ENCODE results near the gene TRIM17. TPM values are rescaled to one million over a fixed set of nuclear protein-coding genes. Genes with fewer than 3 reads are reported as not detected.

Gene TRIM17
- total and polyA plus RNA-seq, 2 of the 8 experiments (the other 6 are each of a cell fraction or from before 2014, with no cell fraction given): 1.1 to 2.2 TPM

DNA sequence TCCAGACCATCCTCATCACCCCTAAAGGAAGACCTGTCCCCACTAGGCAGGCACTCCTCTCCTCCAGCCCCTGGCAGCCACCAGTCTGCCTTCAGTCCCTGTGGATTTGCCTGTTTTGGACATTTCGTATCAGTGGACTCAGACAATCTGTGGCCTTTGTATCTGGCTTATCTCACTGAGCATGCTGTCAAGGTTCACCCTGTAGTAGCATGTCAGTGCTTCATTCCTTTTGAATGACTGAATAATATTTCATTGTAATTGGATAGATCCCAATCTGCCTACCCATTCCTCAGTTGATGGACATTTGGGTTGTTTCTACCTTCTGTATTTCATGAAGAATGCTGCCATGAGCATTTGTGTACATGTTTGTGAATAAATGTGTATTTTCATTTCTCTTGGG lies 37.6 kb upstream of the TRIM17 start:
- POLR2A ChIA-PET (ENCODE audit: partially characterized antibody): interaction anchor here (0.7 to 14.5 kb wide), 6 partner anchors 8 to 58 kb away, joined by 3 to 232 read pairs (median 4); no protein-coding TSS in a partner anchor

More for the DNA sequence above, 37.6 kb upstream of the TRIM17 start:
- H3K27ac ChIP-seq (ENCODE audit: low read depth, low read length): no peak overlapping the region
- no peak overlapping the region for H2BK120ac ChIP-seq (replicated peaks; ENCODE audit: low read depth, low read length)
- no peak overlapping the region for H2BK20ac ChIP-seq (ENCODE audit: low read length)
- no peak overlapping the region for H3K18ac ChIP-seq (ENCODE audit: extremely low read depth, low read length)
- no peak for DNase-seq (ENCODE audit: low read depth in 1 of 2, low spot score in 2 of 2)
- peaks cover 0 to 3% (median 0%) of the 10 kb centered on the region in 4 experiments; a peak in 1 of 7 replicates for H3K27me3 ChIP-seq (replicated peaks in 1 of 4; ENCODE audit: control insufficient read depth in 3 of 4, extremely low read depth in 1 of 4, insufficient read depth in 3 of 4, low read length in 3 of 4)
- no peak overlapping the region for H4K5ac ChIP-seq (ENCODE audit: insufficient read length, low read depth, low read length)
- H3K9ac ChIP-seq (replicated peaks in 1 of 4; ENCODE audit: extremely low read depth in 1 of 4, low read depth in 3 of 4, low read length in 3 of 4): no peak overlapping the region
- H3K4me1 ChIP-seq (replicated peaks in 1 of 4; ENCODE audit: control insufficient read depth in 3 of 4, insufficient read depth in 4 of 4, low read length in 3 of 4): peaks cover 0 to 2% (median 0%) of the 10 kb centered on the region in 4 experiments; a peak in 2 of 7 replicates
- no peak overlapping the region for H3K4ac ChIP-seq (replicated peaks; ENCODE audit: insufficient read length, low read depth, low read length)
- H2BK5ac ChIP-seq (ENCODE audit: low read depth, low read length): no peak overlapping the region
- peaks cover 0 to 2% (median 0%) of the 10 kb centered on the region in 4 experiments; a peak in 1 of 8 replicates for H3K36me3 ChIP-seq (ENCODE audit: control insufficient read depth in 2 of 4, insufficient read depth in 4 of 4, low read length in 3 of 4)
- H3K56ac ChIP-seq (replicated peaks; ENCODE audit: insufficient read length, low read depth, low read length): no peak overlapping the region
- no peak overlapping the region for H2BK15ac ChIP-seq (ENCODE audit: low read length)
- H3K4me2 ChIP-seq (ENCODE audit: insufficient read depth in 1 of 2, low read depth in 2 of 2, low read length in 2 of 2): no peak overlapping the region
- H4K20me1 ChIP-seq (replicated peaks in 1 of 2; ENCODE audit: control insufficient read depth in 1 of 2, insufficient read depth in 2 of 2, low read length in 2 of 2): peaks cover 0 to 15% of the 10 kb centered on the region in 2 experiments
- no peak overlapping the region for H2AK5ac ChIP-seq (ENCODE audit: low read depth, low read length)
- no peak overlapping the region for H3K4me3 ChIP-seq (ENCODE audit: extremely low read depth in 1 of 4, insufficient read depth in 2 of 4, low read depth in 3 of 4, low read length in 4 of 4)
- H3K23me2 ChIP-seq (ENCODE audit: low read depth, low read length): peaks cover 7% of the 10 kb centered on the region
- FAIRE-seq: no peak
- no peak overlapping the region for H4K8ac ChIP-seq (ENCODE audit: extremely low read depth, insufficient read depth, low read length)
- 0 out of 2 replicates have a peak, but pooled peaks cover 2% of the 10 kb centered on the region for H3K79me1 ChIP-seq (ENCODE audit: low read depth, low read length)
- no peak overlapping the region for H2BK12ac ChIP-seq (ENCODE audit: low read depth, low read length)
- CTCF ChIA-PET (ENCODE audit: partially characterized antibody): interaction anchor here (1.0 to 8.9 kb wide), 3 partner anchors 8 to 33 kb away, joined by 3 to 117 read pairs (median 6); no protein-coding TSS in a partner anchor
- no peak for TF ChIP-seq TAF1 (IDR thresholded peaks at IDR 0.05; ENCODE audit: low read depth, low read length)
- 0 out of 2 replicates have a peak, but pooled peaks have one; percentile 38 for TF ChIP-seq POLR2AphosphoS5 (IDR thresholded peaks at IDR 0.05; ENCODE audit: low read depth, low read length)
- no peak for TF ChIP-seq RFX5 (IDR thresholded peaks at IDR 0.05; ENCODE audit: borderline replicate concordance, low read depth, low read length)
- no peak for TF ChIP-seq TAF7 (optimal IDR thresholded peaks at IDR 0.05; ENCODE audit: borderline replicate concordance, low read depth, low read length)
- TF ChIP-seq RXRA (IDR thresholded peaks at IDR 0.05; ENCODE audit: insufficient read depth, low read depth, low read length): no peak
- TF ChIP-seq ZNF274 (IDR thresholded peaks at IDR 0.05; ENCODE audit: borderline replicate concordance, extremely low read depth, low read length): no peak
- H4K91ac ChIP-seq (replicated peaks; ENCODE audit: insufficient read length, low read length): no peak overlapping the region
- no peaks in the 10 kb centered on the region for H3K9me3 ChIP-seq (ENCODE audit: insufficient read depth in 2 of 2, low read depth in 1 of 2, low read length in 1 of 2)
- no peak overlapping the region for H3K14ac ChIP-seq (ENCODE audit: insufficient read length)
- H3K79me2 ChIP-seq (ENCODE audit: control insufficient read depth in 1 of 2, insufficient read depth in 2 of 2, low read length in 2 of 2): peaks cover 0 to 19% of the 10 kb centered on the region in 2 experiments; a peak in 2 of 4 replicates
- H3K23ac ChIP-seq (ENCODE audit: insufficient read length): no peak overlapping the region
- WGBS, 2 experiments (ENCODE audit: extremely low coverage in 1 of 2, insufficient coverage in 1 of 2, insufficient read length in 1 of 2, insufficient replicate concordance in 2 of 2, low coverage in 1 of 2, low lambda C conversion rate in 2 of 2, missing lambda C conversion rate in 1 of 2): 100% methylated on average over 1 of the region's 1 CpG; no CpG with 5 or more reads in 1 of the 2 experiments
- no peak overlapping the region for H2AFZ ChIP-seq (ENCODE audit: low read length)
